GM12878 (cell line): ENCODE measurements around the gene CETP. TPM values are rescaled to one million over a fixed set of nuclear protein-coding genes. Genes with fewer than 3 reads are reported as not detected.

Experiments used
- ATAC-seq: fragments of 200-7000 bp; cut with Tn5 transposase; 3 replicates; pipeline ENCODE4 v1.9.1; 2020; ENCODE audit warnings: mild to moderate bottlenecking, moderate library complexity
- BruUV-seq: library from RNA; stranded (reverse); fragments of 400-500 nt; replicated peaks from 2 replicates; lab custom pipeline; 2021; lab: Mats Ljungman, UMichigan
- CTCF ChIA-PET: fragments of 300-600 bp; sonication (Branson Sonifier 250); formaldehyde crosslinking; extraction: SDS; loops from one replicate; lab custom pipeline; 2021; ENCODE audit warnings: inconsistent platforms; lab: Yijun Ruan, JAX
- POLR2A ChIA-PET: fragments of 350-600 bp; formaldehyde crosslinking; extraction: SDS; loops from one replicate; lab custom pipeline; 2021; ENCODE audit warnings: inconsistent platforms; lab: Charles Lee
- RAD21 ChIA-PET: fragments of 300-600 bp; sonication (Branson Sonifier 250); formaldehyde crosslinking; loops from one replicate; lab custom pipeline; 2023; ENCODE audit warnings: antibody characterized with exemption; ENCODE audit not compliant: unreplicated experiment; lab: Charles Lee
- SMC1A ChIA-PET: fragments of 300-600 bp; sonication (Branson Sonifier 250); formaldehyde crosslinking; loops from one replicate; lab custom pipeline; 2023; ENCODE audit not compliant: unreplicated experiment, uncharacterized antibody; lab: Charles Lee
- DNase-seq: peaks from one replicate; pipeline ENCODE4 v3.0.0-alpha.2; 2011; ENCODE audit warnings: low read depth, low spot score
- FAIRE-seq: peaks from 3 replicates; lab custom pipeline; 2011; peaks lifted over from hg19 to GRCh38; lab: Jason Lieb, UNC
- H2AFZ ChIP-seq: 2 replicates; pipeline ENCODE4 v1.6.0; 2011; ENCODE audit warnings: low read depth, low read length, control low read depth; ENCODE audit not compliant: control insufficient read depth
- H3K27ac ChIP-seq: 2 replicates; pipeline ENCODE4 v1.5.1; 2011; ENCODE audit warnings: control low read depth; ENCODE audit not compliant: control insufficient read depth, insufficient read depth
- H3K27me3 ChIP-seq, 2 experiments: replicated peaks in 1 of 2; 2 replicates each; pipeline versions ENCODE4 v1.6.0 to v1.6.1; 2011; ENCODE audit warnings: low read length in 1 of 2; ENCODE audit not compliant: control insufficient read depth in 2 of 2, insufficient read depth in 2 of 2
- H3K36me3 ChIP-seq, 2 experiments: 2 replicates each; pipeline ENCODE4 v1.5.1; 2011; ENCODE audit warnings: low read length in 1 of 2; ENCODE audit not compliant: control insufficient read depth in 2 of 2, insufficient read depth in 2 of 2
- H3K4me1 ChIP-seq: 2 replicates; pipeline ENCODE4 v1.6.1; 2011; ENCODE audit warnings: mild to moderate bottlenecking, low read length, moderate library complexity, mixed read lengths; ENCODE audit not compliant: control insufficient read depth, insufficient read depth
- H3K4me2 ChIP-seq: 2 replicates; pipeline ENCODE4 v1.6.0; 2011; ENCODE audit warnings: control low read depth; ENCODE audit not compliant: control insufficient read depth, insufficient read depth
- H3K4me3 ChIP-seq: fragments of 200-600 bp; sonication (generic); 2 replicates; pipeline ENCODE4 v1.5.1; 2016
- H3K79me2 ChIP-seq: 2 replicates; pipeline ENCODE4 v1.6.0; 2011; ENCODE audit warnings: low read length; ENCODE audit not compliant: control insufficient read depth, insufficient read depth
- H3K9ac ChIP-seq: 2 replicates; pipeline ENCODE4 v1.8.0; 2011; ENCODE audit warnings: low read length, control low read depth, mixed read lengths; ENCODE audit not compliant: control insufficient read depth, insufficient read depth
- H3K9me3 ChIP-seq: replicated peaks from 3 replicates; pipeline ENCODE4 v1.5.1; 2011; ENCODE audit warnings: mild to moderate bottlenecking, low read length; ENCODE audit not compliant: control insufficient read depth, insufficient read depth
- H4K20me1 ChIP-seq: 2 replicates; pipeline ENCODE4 v1.6.0; 2011; ENCODE audit not compliant: control insufficient read depth, insufficient read depth
- CBX5 ChIP-seq: sonication (generic); IDR thresholded peaks from 2 replicates; pipeline ENCODE4 v1.6.1; 2016; ENCODE audit warnings: low read depth, moderate library complexity, mild to moderate bottlenecking, inconsistent platforms
- IKZF2 ChIP-seq, 2 experiments: fragments of 450-650 bp; IDR thresholded peaks; 2 replicates each; pipeline ENCODE4 v1.6.1; 2017; ENCODE audit warnings: mild to moderate bottlenecking in 2 of 2, moderate library complexity in 2 of 2
- MAX ChIP-seq: IDR thresholded peaks from 2 replicates; pipeline ENCODE4 v1.6.1; 2012; ENCODE audit warnings: low read depth, low read length, improper control_type of control experiment
- PAX8 ChIP-seq: fragments of 450-650 bp; IDR thresholded peaks from 2 replicates; pipeline ENCODE4 v1.6.1; 2017; ENCODE audit warnings: mild to moderate bottlenecking, moderate library complexity
- RCOR1 ChIP-seq: conservative IDR thresholded peaks from 2 replicates; pipeline ENCODE4 v1.6.1; 2012; ENCODE audit warnings: low read depth, low read length, improper control_type of control experiment
- STAT1 ChIP-seq: fragments of 450-650 bp; conservative IDR thresholded peaks from 2 replicates; pipeline ENCODE4 v1.6.1; 2014; ENCODE audit warnings: antibody characterized with exemption, mild to moderate bottlenecking
- ZZZ3 ChIP-seq: IDR thresholded peaks from 2 replicates; pipeline ENCODE4 v1.6.1; 2011; ENCODE audit warnings: low read depth; ENCODE audit not compliant: control insufficient read depth, insufficient read length
- WGBS: methylation state at CpG from one replicate; pipeline ENCODE4 v1.1.6; 2016; ENCODE audit warnings: low lambda C conversion rate; ENCODE audit not compliant: insufficient replicate concordance, insufficient coverage; ENCODE audit errors: missing lambda C conversion rate; 5-methylcytosine and 5-hydroxymethylcytosine counted together
- in situ Hi-C: fragments of 300-500 bp; cut with MboI; formaldehyde crosslinking; loops from 9 replicates; pipeline ENCODE4 v1.14.3; 2018; ENCODE audit warnings: mixed read lengths
- intact Hi-C: fragments of 100-400 bp; cut with micrococcal nuclease; formaldehyde crosslinking; loops from one replicate; pipeline ENCODE4 v1.14.2; 2022; ENCODE audit not compliant: unreplicated experiment
- polyA plus RNA-seq, 11 experiments: library from polyadenylated mRNA; depleted of rRNA in 4 of 11; unstranded in 6 of 11; stranded (reverse) in 5 of 11; fragments of >200 nt; fragmentation: Nextera tagmentation in 4 of 11; fragmentation: Illumina TruSeq in 1 of 11; extraction: Ambion mirVana in 4 of 11; extraction: Trizol in 1 of 11; gene quantifications; 1 replicate in 1 of 11; 2 replicates in 10 of 11; pipeline versions ENCODE4 v1.2.1 to v1.2.3, GENCODE V29; 2011 to 2016; ENCODE audit warnings: inconsistent platforms in 2 of 11, missing spikeins in 2 of 11, low read depth in 1 of 11
- total RNA-seq, 4 experiments: library from RNA; depleted of rRNA in 3 of 4; stranded (reverse); fragments of >200 nt in 3 of 4; fragmentation: Illumina TruSeq in 1 of 4; extraction: Trizol in 1 of 4; gene quantifications; 2 replicates each; pipeline versions ENCODE4 v1.2.1 to v1.2.3, GENCODE V29; 2013 to 2021
- TF ChIP-seq, protein P1 (sequence below): IDR thresholded peaks from 2 replicates; pipeline ENCODE4 v1.6.1; 2012; ENCODE audit warnings: improper control_type of control experiment, low read depth, low read length; ENCODE audit not compliant: insufficient replicate concordance

CETP gene
- total and polyA plus RNA-seq, 10 of the 15 experiments (the other 5 are each of a cell fraction or from before 2014, with no cell fraction given), result 1.2 to 6.4 (median 2.1) TPM

DNA sequence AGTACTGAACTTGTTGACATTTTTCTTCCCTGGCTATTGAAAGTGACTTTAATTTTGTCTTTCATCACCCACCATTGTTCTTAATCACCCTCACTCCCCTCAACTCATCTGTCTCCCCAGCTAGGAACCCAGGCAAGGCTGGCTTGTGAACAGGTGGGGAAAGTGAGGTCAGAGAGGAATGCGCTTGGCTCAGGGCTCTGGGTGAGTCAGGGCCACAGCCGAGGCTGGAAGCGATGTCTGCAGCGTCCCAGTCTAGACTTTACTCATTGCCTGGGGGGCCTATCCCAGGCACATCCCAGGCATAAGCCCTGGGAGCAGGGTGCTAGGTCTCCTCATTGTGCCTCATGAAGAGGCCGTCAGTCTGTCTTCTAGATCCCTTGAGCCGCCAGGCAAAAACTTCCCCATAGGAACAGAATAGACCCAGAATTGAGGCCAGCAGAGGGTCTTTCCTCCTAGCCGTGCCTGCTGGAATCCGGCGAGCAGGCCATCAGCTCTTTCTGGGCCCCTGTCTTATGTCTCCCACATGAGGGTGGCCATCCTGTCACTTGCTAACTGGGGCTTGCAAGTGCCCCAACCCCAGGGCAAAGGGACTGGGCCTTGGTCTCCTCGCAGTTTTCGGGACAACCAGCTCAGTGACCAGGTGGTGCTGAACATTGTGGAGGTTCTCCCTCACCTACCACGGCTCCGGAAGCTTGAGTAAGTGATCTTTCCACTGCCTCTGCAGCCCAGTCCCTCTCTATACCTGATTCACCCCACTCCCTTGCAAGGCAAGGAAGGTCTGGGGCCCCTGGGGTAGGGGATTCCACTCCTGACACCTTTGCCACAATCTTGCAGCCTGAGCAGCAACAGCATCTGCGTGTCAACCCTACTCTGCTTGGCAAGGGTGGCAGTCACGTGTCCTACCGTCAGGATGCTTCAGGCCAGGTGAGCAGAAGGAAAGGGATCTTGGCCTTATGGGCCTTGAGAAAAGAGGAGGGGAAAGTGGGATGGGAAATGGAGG, 67.7 kb downstream of the CETP start:
- no peak overlapping the region for H3K9ac ChIP-seq
- RAD21 ChIA-PET, result no interaction called here
- no TSS peak for BruUV-seq
- H4K20me1 ChIP-seq, result no peaks in the 10 kb centered on the region
- POLR2A ChIA-PET, result interaction anchor here (1.4 kb wide), 1 partner anchor 13 kb away, joined by 3 read pairs; no protein-coding TSS in a partner anchor
- WGBS, result over 99% methylated on average over 16 of the region's 16 CpGs
- SMC1A ChIA-PET, result interaction anchor here (1.0 to 2.7 kb wide), 5 partner anchors 9 to 65 kb away, joined by 3 to 11 read pairs (median 4); no protein-coding TSS in a partner anchor
- TF ChIP-seq IKZF2 (IDR thresholded peaks at IDR 0.05), result no peak
- no peak for TF ChIP-seq RCOR1
- no peak for TF ChIP-seq PAX8
- TF ChIP-seq STAT1, result no peak
- TF ChIP-seq MAX, result no peak
- no peak for TF ChIP-seq ZZZ3
- TF ChIP-seq, protein P1, sequence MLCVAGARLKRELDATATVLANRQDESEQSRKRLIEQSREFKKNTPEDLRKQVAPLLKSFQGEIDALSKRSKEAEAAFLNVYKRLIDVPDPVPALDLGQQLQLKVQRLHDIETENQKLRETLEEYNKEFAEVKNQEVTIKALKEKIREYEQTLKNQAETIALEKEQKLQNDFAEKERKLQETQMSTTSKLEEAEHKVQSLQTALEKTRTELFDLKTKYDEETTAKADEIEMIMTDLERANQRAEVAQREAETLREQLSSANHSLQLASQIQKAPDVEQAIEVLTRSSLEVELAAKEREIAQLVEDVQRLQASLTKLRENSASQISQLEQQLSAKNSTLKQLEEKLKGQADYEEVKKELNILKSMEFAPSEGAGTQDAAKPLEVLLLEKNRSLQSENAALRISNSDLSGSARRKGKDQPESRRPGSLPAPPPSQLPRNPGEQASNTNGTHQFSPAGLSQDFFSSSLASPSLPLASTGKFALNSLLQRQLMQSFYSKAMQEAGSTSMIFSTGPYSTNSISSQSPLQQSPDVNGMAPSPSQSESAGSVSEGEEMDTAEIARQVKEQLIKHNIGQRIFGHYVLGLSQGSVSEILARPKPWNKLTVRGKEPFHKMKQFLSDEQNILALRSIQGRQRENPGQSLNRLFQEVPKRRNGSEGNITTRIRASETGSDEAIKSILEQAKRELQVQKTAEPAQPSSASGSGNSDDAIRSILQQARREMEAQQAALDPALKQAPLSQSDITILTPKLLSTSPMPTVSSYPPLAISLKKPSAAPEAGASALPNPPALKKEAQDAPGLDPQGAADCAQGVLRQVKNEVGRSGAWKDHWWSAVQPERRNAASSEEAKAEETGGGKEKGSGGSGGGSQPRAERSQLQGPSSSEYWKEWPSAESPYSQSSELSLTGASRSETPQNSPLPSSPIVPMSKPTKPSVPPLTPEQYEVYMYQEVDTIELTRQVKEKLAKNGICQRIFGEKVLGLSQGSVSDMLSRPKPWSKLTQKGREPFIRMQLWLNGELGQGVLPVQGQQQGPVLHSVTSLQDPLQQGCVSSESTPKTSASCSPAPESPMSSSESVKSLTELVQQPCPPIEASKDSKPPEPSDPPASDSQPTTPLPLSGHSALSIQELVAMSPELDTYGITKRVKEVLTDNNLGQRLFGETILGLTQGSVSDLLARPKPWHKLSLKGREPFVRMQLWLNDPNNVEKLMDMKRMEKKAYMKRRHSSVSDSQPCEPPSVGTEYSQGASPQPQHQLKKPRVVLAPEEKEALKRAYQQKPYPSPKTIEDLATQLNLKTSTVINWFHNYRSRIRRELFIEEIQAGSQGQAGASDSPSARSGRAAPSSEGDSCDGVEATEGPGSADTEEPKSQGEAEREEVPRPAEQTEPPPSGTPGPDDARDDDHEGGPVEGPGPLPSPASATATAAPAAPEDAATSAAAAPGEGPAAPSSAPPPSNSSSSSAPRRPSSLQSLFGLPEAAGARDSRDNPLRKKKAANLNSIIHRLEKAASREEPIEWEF, result no peak
- no peak for TF ChIP-seq CBX5
- no peak overlapping the region for H3K27ac ChIP-seq
- no peak overlapping the region for H2AFZ ChIP-seq
- H3K9me3 ChIP-seq, result no peaks in the 10 kb centered on the region
- intact Hi-C loops (no loop called here), in situ Hi-C loops (no loop called here)
- H3K36me3 ChIP-seq, result peaks cover 8 to 16% of the 10 kb centered on the region in 2 experiments
- DNase-seq (no peak), ATAC-seq (no peak), FAIRE-seq (no peak)
- no peaks in the 10 kb centered on the region for H3K4me1 ChIP-seq
- no peak overlapping the region for H3K4me3 ChIP-seq
- CTCF ChIA-PET, result interaction anchor here (0.6 to 1.7 kb wide), 4 partner anchors 13 to 689 kb away, joined by 3 to 10 read pairs (median 4); no protein-coding TSS in a partner anchor
- H3K4me2 ChIP-seq, result no peak overlapping the region
- no peaks in the 10 kb centered on the region for H3K27me3 ChIP-seq
- H3K79me2 ChIP-seq, result no peaks in the 10 kb centered on the region
